Epithelial cell of proximal tubule (primary cell): ENCODE data around the gene RPRD1B. TPM values are rescaled to one million over a fixed set of nuclear protein-coding genes. Genes with fewer than 3 reads are reported as not detected.
"Not testable (repeated sequence)": the region's sequence is repeated elsewhere in the genome, so short reads cannot be mapped to it uniquely, and the experiment has no call there.

Experiments used
- DNase-seq: peaks from one replicate; pipeline ENCODE4 v3.0.0-alpha.2; 2011; ENCODE audit warnings: low read depth
- H3K4me3 ChIP-seq: 2 replicates; pipeline ENCODE4 v1.5.1; 2011; ENCODE audit warnings: low read depth, mild to moderate bottlenecking, low read length
- CTCF ChIP-seq: conservative IDR thresholded peaks from 2 replicates; pipeline ENCODE4 v1.5.1; 2012; ENCODE audit warnings: low read depth, mild to moderate bottlenecking, low read length
- total RNA-seq: library from RNA; depleted of rRNA; stranded (reverse); fragments of >200 nt; gene quantifications from 2 replicates; pipeline ENCODE4 v1.2.3, GENCODE V29; 2015

The RPRD1B gene
- total RNA-seq, 1 donor from 2014 or later: 19.9 TPM

- H3K4me3 ChIP-seq: no peak overlapping the region
- DNase-seq: no peak
- TF ChIP-seq CTCF: no peak
Observed at GRCh38 chr20:38095017-38095686, 61.6 kb downstream of the RPRD1B start.

- no peak overlapping the region for H3K4me3 ChIP-seq
- no peak for DNase-seq
Observed at GRCh38 chr20:38098952-38099351, 65.4 kb downstream of the RPRD1B start.

GRCh38 chr20:38102206-38102605 is 68.7 kb downstream of the RPRD1B start:
- H3K4me3 ChIP-seq, DNase-seq: not testable (repeated sequence)

More at GRCh38 chr20:38098952-38099351, 65.4 kb downstream of the RPRD1B start:
- no peak for TF ChIP-seq CTCF

- no peak for TF ChIP-seq CTCF
- no peak overlapping the region for H3K4me3 ChIP-seq
- DNase-seq: no peak
Observed at GRCh38 chr20:38104285-38104684, 70.7 kb downstream of the RPRD1B start.

- no peak overlapping the region for H3K4me3 ChIP-seq
- no peak for DNase-seq
- TF ChIP-seq CTCF: no peak
Observed at GRCh38 chr20:38106461-38106860, 72.9 kb downstream of the RPRD1B start.

- not testable (repeated sequence) for DNase-seq
Observed at GRCh38 chr20:38107386-38107785, 73.8 kb downstream of the RPRD1B start.

GRCh38 chr20:38107916-38108315 is 74.4 kb downstream of the RPRD1B start:
- DNase-seq, H3K4me3 ChIP-seq: not testable (repeated sequence)

More at GRCh38 chr20:38107386-38107785, 73.8 kb downstream of the RPRD1B start:
- H3K4me3 ChIP-seq: not testable (repeated sequence)

- TF ChIP-seq CTCF: no peak
Observed at GRCh38 chr20:38108438-38108985, 75.0 kb downstream of the RPRD1B start.

More at GRCh38 chr20:38108438-38108985, 75.0 kb downstream of the RPRD1B start:
- no peak for DNase-seq
- H3K4me3 ChIP-seq: no peak overlapping the region
